Esophagus muscularis mucosa (tissue), 3 donors: Measurements from ENCODE around the gene CEP112.

Experiments
- CTCF ChIP-seq, 3 experiments: fragments of 200-600 bp in 2 of 3; fragments of 450-650 bp in 1 of 3; sonication (generic) in 2 of 3; IDR thresholded peaks; one replicate each; pipeline ENCODE4 v1.5.1; 2017 to 2019; ENCODE audit warnings: antibody characterized with exemption in 3 of 3, mild to moderate bottlenecking in 2 of 3, moderate library complexity in 1 of 3
- POLR2A ChIP-seq: fragments of 450-650 bp; IDR thresholded peaks from one replicate; pipeline ENCODE4 v1.6.1; 2017; ENCODE audit warnings: antibody characterized with exemption, moderate library complexity, mild to moderate bottlenecking, low read depth

GRCh38 chr17:66190738-66191592, 968 bp downstream of the CEP112 start:
- TF ChIP-seq POLR2A (no peak), CTCF (IDR thresholded peaks at IDR 0.05) (no peak)
